ENCODE data around the gene MAPT.

GRCh38 chr17:45869676-45870341, 24.5 kb upstream of the MAPT start:
- TF ChIP-seq EZH2 (IDR thresholded peaks at IDR 0.05; ENCODE audit: insufficient read depth, low read length), result no peak
- TF ChIP-seq CTCF (IDR thresholded peaks at IDR 0.05; ENCODE audit: insufficient read depth, low read depth, low read length), result no peak

Data from astrocyte (in vitro differentiated cells and primary cell).